GM12891 (cell line): ENCODE measurements around the gene GCNA.

Experiments
- POLR2A ChIP-seq: IDR thresholded peaks from 2 replicates; pipeline ENCODE4 v1.6.1; 2011; ENCODE audit warnings: low read depth, low read length, control low read depth
- TAF1 ChIP-seq: IDR thresholded peaks from 2 replicates; pipeline ENCODE4 v1.6.1; 2011; ENCODE audit warnings: low read depth, low read length, control low read depth

- TF ChIP-seq POLR2A, result no peak
- no peak for TF ChIP-seq TAF1
Observed at GRCh38 chrX:71653344-71653743, 75.1 kb downstream of the GCNA start.
